Progenitor cell of endocrine pancreas (in vitro differentiated cells): Measurements from ENCODE around the gene WSCD1. TPM values are rescaled to one million over a fixed set of nuclear protein-coding genes. Genes with fewer than 3 reads are reported as not detected.

Source experiments
- DNase-seq: peaks from one replicate; pipeline ENCODE4 v3.0.0; 2021; ENCODE audit warnings: low spot score; ENCODE audit not compliant: unreplicated experiment
- H3K27ac Mint-ChIP-seq: 2 replicates; pipeline ENCODE4 v1.8.0; 2021; ENCODE audit warnings: mild to moderate bottlenecking, moderate library complexity, mixed read lengths
- H3K27me3 Mint-ChIP-seq: 2 replicates; pipeline ENCODE4 v1.8.0; 2021; ENCODE audit warnings: mixed read lengths
- H3K36me3 Mint-ChIP-seq: 2 replicates; pipeline ENCODE4 v1.8.0; 2022; ENCODE audit warnings: mixed read lengths; ENCODE audit not compliant: insufficient read depth
- H3K4me1 Mint-ChIP-seq: 2 replicates; pipeline ENCODE4 v1.8.0; 2021; ENCODE audit warnings: low read depth, mixed read lengths
- H3K4me3 Mint-ChIP-seq: 2 replicates; pipeline ENCODE4 v1.8.0; 2021; ENCODE audit warnings: low read depth, mild to moderate bottlenecking, moderate library complexity, mixed read lengths
- H3K9me3 Mint-ChIP-seq: 2 replicates; pipeline ENCODE4 v1.8.0; 2021; ENCODE audit warnings: low read depth, mixed read lengths
- CTCF ChIP-seq: fragments of 200-600 bp; sonication (generic); IDR thresholded peaks from one replicate; pipeline ENCODE4 v1.5.0; 2021; ENCODE audit warnings: antibody characterized with exemption, mild to moderate bottlenecking; ENCODE audit not compliant: unreplicated experiment
- total RNA-seq: library from RNA; stranded (reverse); gene quantifications from 2 replicates; pipeline ENCODE4 v1.2.1, GENCODE V29; 2021

Gene WSCD1
- total RNA-seq, 1 donor from 2014 or later: 10.3 TPM

DNA sequence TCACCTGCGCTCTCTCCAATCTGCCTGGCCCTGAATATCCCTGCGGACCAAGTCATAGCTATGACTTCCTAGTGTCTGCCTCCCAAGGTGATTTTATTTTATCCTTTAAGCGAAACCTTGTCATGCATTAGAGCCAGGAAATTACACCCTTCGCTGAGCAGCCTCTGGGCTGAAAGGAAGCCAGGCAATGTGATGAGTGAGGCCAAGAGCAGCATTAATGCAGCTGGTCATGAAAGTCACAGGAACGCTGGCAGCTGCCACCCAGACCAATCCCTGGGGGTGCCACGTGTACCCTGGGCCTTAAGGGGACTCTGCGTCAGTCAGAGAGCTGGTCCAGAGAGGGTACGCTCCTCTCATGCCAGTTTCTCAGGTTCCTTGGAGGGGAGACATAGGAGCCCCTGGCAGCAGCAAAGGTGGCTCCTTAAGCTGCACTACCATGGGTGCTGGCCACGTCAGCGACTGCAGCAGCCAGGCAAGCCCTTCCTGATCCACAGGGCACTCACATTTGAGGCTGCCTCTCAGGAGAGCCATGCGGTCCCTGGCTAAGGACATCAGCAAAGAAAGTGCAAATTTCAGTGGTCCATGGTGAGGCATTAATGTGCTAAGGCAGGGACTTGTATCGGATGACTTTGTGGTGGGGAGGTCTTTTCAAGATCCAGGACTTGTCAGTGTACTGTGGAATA lies 42.7 kb upstream of the WSCD1 start:
- Mint-ChIP-seq H3K36me3 (no peaks in the 10 kb centered on the region), H3K4me1 (no peaks in the 10 kb centered on the region), H3K27ac (no peak overlapping the region), H3K9me3 (no peaks in the 10 kb centered on the region), H3K27me3 (peaks cover 51% of the 10 kb centered on the region), H3K4me3 (no peak overlapping the region)
- no peak for DNase-seq
- no peak for TF ChIP-seq CTCF

DNA sequence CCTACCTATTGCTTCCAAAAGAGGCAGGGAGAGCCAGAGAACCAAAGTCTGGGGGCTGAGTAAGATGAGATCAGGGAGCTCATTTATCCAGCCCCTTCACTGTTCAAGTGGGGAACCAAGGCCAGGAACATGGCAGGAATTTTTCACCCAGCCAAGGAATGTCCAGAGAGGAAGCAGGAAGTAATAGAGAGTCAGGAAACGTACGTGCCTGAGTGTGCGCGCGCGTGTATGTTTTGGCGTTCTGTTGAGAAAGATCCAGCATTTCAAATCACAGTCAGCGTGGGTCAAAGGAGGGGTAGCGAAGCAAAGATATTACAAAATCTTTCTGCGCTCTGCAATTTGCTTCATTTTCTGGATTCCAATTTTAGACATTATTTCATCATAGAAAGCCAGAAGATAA lies 41.9 kb upstream of the WSCD1 start:
- no peaks in the 10 kb centered on the region for H3K9me3 Mint-ChIP-seq

GRCh38 chr17:6035801-6036394 lies 34.3 kb upstream of the WSCD1 start:
- peaks cover 1% of the 10 kb centered on the region for H3K4me1 Mint-ChIP-seq
- no peak overlapping the region for H3K4me3 Mint-ChIP-seq
- H3K36me3 Mint-ChIP-seq: no peaks in the 10 kb centered on the region
- TF ChIP-seq CTCF: no peak
- no peaks in the 10 kb centered on the region for H3K9me3 Mint-ChIP-seq
- peaks cover 26% of the 10 kb centered on the region for H3K27me3 Mint-ChIP-seq
- no peak overlapping the region for H3K27ac Mint-ChIP-seq
- no peak for DNase-seq

More for the DNA sequence above, 41.9 kb upstream of the WSCD1 start:
- no peak overlapping the region for H3K4me3 Mint-ChIP-seq
- no peak for TF ChIP-seq CTCF
- no peak overlapping the region for H3K27ac Mint-ChIP-seq
- no peak for DNase-seq
- H3K36me3 Mint-ChIP-seq: no peaks in the 10 kb centered on the region
- peaks cover 49% of the 10 kb centered on the region for H3K27me3 Mint-ChIP-seq
- H3K4me1 Mint-ChIP-seq: no peaks in the 10 kb centered on the region

DNA sequence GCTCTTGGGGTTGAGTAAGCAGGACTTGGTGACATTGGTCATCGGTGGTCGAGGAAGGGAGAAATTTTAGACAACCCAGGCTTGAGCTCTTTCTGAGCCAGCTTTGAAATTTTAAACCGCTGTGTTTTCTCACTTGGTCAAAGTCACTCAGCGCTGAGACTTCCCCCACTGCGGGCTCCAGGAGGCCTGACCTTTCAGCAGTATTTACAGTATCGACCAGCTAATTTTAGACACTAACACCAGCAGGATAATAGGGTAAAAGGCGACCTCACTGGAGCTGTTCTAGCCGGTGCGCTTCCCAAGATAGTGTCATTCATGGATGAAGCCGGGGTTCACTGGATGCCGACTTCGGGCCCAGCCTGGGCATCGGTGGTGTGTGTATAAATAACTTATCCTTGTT lies 29.7 kb upstream of the WSCD1 start:
- Mint-ChIP-seq H3K36me3 (no peaks in the 10 kb centered on the region), H3K27me3 (peaks cover 23% of the 10 kb centered on the region), H3K4me3 (no peak overlapping the region), H3K9me3 (no peaks in the 10 kb centered on the region), H3K4me1 (peaks cover 1% of the 10 kb centered on the region), H3K27ac (no peak overlapping the region)
- TF ChIP-seq CTCF: no peak
- no peak for DNase-seq

GRCh38 chr17:6041246-6041645 lies 28.9 kb upstream of the WSCD1 start:
- H3K4me3 Mint-ChIP-seq: no peak overlapping the region
- no peak for TF ChIP-seq CTCF
- H3K27ac Mint-ChIP-seq: no peak overlapping the region
- DNase-seq: no peak
- peaks cover 1% of the 10 kb centered on the region for H3K4me1 Mint-ChIP-seq
- no peaks in the 10 kb centered on the region for H3K9me3 Mint-ChIP-seq
- peaks cover 19% of the 10 kb centered on the region for H3K27me3 Mint-ChIP-seq
- H3K36me3 Mint-ChIP-seq: no peaks in the 10 kb centered on the region
